Fibroblast of lung (primary cell): ENCODE results near the gene ITK. TPM values are rescaled to one million over a fixed set of nuclear protein-coding genes. Genes with fewer than 3 reads are reported as not detected.

Experiments
- DNase-seq, 2 donors: peaks; one replicate each; pipeline versions ENCODE4 v3.0.0 to v3.0.0-alpha.2; 2010; ENCODE audit warnings: low read depth in 2 of 2
- H2AFZ ChIP-seq: 2 replicates; pipeline ENCODE4 v1.5.1; 2012; ENCODE audit warnings: low read length, control low read depth, inconsistent platforms
- H3K27ac ChIP-seq: 2 replicates; pipeline ENCODE4 v1.5.1; 2011; ENCODE audit warnings: low read length, control low read depth; ENCODE audit not compliant: insufficient read depth
- H3K27me3 ChIP-seq: 2 replicates; pipeline ENCODE4 v1.5.1; 2011; ENCODE audit warnings: mild to moderate bottlenecking, low read length; ENCODE audit not compliant: control insufficient read depth, insufficient read depth
- H3K36me3 ChIP-seq: 2 replicates; pipeline ENCODE4 v1.5.1; 2011; ENCODE audit warnings: low read length; ENCODE audit not compliant: control insufficient read depth, insufficient read depth
- H3K4me1 ChIP-seq: 2 replicates; pipeline ENCODE4 v1.5.1; 2011; ENCODE audit warnings: low read length; ENCODE audit not compliant: control insufficient read depth, insufficient read depth; ENCODE audit errors: extremely low read depth
- H3K4me2 ChIP-seq: 2 replicates; pipeline ENCODE4 v1.5.1; 2011; ENCODE audit warnings: low read length, control low read depth; ENCODE audit not compliant: insufficient read depth; ENCODE audit errors: extremely low read depth
- H3K4me3 ChIP-seq, 4 experiments: fragments of 200-600 bp in 1 of 4; sonication (generic) in 1 of 4; replicated peaks in 1 of 4; 2 replicates each; pipeline ENCODE4 v1.5.1; 2011 to 2016; ENCODE audit warnings: low read length in 4 of 4, low read depth in 3 of 4, mild to moderate bottlenecking in 3 of 4, control low read depth in 2 of 4, inconsistent platforms in 1 of 4, mixed read lengths in 1 of 4; ENCODE audit not compliant: insufficient read depth in 1 of 4; ENCODE audit errors: control extremely low read depth in 1 of 4
- H3K79me2 ChIP-seq: 2 replicates; pipeline ENCODE4 v1.5.1; 2012; ENCODE audit warnings: mild to moderate bottlenecking, low read length, inconsistent platforms; ENCODE audit not compliant: control insufficient read depth, insufficient read depth
- H3K9ac ChIP-seq: 2 replicates; pipeline ENCODE4 v1.5.1; 2011; ENCODE audit warnings: mild to moderate bottlenecking, low read length, control low read depth; ENCODE audit not compliant: insufficient read depth
- H3K9me3 ChIP-seq: 2 replicates; pipeline ENCODE4 v1.5.1; 2012; ENCODE audit warnings: low read depth, low read length; ENCODE audit not compliant: control insufficient read depth, insufficient read depth
- H4K20me1 ChIP-seq: 2 replicates; pipeline ENCODE4 v1.5.1; 2011; ENCODE audit warnings: low read length; ENCODE audit not compliant: control insufficient read depth, insufficient read depth; ENCODE audit errors: extremely low read depth
- EZH2 ChIP-seq: IDR thresholded peaks from 2 replicates; pipeline ENCODE4 v1.5.1; 2012; ENCODE audit warnings: low read length, control low read depth, mild to moderate bottlenecking; ENCODE audit errors: missing control alignments
- polyA plus RNA-seq, 2 donors: library from polyadenylated mRNA; depleted of rRNA in 1 of 2; stranded (reverse) in 1 of 2; unstranded in 1 of 2; fragments of >200 nt; gene quantifications; 2 replicates each; pipeline ENCODE4 v1.2.1, GENCODE V29; 2011 to 2012; ENCODE audit warnings: missing spikeins in 1 of 2
- total RNA-seq: library from RNA; depleted of rRNA; stranded (reverse); fragments of >200 nt; gene quantifications from 2 replicates; pipeline ENCODE4 v1.2.1, GENCODE V29; 2014
- TF ChIP-seq, protein P1 (sequence below), 2 donors: IDR thresholded peaks in 1 of 2; conservative IDR thresholded peaks in 1 of 2; 1 replicate in 1 of 2; 2 replicates in 1 of 2; pipeline ENCODE4 v1.5.1; 2011 to 2012; ENCODE audit warnings: low read length in 2 of 2, control low read depth in 1 of 2, inconsistent platforms in 1 of 2, low read depth in 1 of 2, mild to moderate bottlenecking in 1 of 2

ITK gene
- total and polyA plus RNA-seq, 2 donors (not counting 1 experiment from before 2014, with no cell fraction given), result 0.17 TPM; not detected in 1

DNA sequence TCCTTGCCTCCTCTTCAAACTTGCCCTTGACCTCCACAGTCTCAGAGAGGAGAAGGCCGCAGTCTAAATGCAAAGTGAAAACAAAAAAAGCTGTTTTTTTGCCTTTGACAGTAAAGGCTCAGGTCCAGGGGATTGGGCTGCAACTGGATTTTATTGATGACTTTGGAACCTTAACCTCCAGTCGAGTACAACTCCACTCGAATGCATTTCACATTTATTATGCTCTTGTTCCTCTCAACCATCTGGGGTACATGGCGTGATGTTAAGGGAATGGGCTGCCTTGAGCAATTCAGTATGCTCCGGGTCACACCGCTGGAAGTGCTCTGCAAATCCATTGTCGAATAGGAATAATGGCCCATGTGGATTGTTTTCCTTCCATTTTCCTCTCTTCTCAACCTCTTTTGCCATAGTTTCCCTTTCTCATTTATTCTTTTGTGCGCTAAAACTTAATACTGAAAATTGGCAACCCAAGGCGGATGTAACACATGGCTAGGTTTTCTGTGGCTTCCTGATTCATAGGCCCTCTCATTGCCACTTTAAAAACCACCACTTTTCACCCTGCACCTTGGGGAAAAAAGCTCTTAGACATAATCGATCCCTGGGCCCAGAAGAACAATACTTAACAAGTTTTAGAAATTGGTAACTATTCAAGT, 34.3 kb downstream of the ITK start:
- H3K36me3 ChIP-seq, result no peaks in the 10 kb centered on the region
- H3K27me3 ChIP-seq, result no peaks in the 10 kb centered on the region
- no peaks in the 10 kb centered on the region for H4K20me1 ChIP-seq
- H3K9ac ChIP-seq, result no peak overlapping the region
- H3K79me2 ChIP-seq, result no peaks in the 10 kb centered on the region
- H3K4me2 ChIP-seq, result no peak overlapping the region
- no peak overlapping the region for H3K27ac ChIP-seq
- H3K9me3 ChIP-seq, result no peaks in the 10 kb centered on the region
- no peak overlapping the region for H2AFZ ChIP-seq
- H3K4me3 ChIP-seq, result no peak overlapping the region
- TF ChIP-seq EZH2, result no peak
- TF ChIP-seq, protein P1, sequence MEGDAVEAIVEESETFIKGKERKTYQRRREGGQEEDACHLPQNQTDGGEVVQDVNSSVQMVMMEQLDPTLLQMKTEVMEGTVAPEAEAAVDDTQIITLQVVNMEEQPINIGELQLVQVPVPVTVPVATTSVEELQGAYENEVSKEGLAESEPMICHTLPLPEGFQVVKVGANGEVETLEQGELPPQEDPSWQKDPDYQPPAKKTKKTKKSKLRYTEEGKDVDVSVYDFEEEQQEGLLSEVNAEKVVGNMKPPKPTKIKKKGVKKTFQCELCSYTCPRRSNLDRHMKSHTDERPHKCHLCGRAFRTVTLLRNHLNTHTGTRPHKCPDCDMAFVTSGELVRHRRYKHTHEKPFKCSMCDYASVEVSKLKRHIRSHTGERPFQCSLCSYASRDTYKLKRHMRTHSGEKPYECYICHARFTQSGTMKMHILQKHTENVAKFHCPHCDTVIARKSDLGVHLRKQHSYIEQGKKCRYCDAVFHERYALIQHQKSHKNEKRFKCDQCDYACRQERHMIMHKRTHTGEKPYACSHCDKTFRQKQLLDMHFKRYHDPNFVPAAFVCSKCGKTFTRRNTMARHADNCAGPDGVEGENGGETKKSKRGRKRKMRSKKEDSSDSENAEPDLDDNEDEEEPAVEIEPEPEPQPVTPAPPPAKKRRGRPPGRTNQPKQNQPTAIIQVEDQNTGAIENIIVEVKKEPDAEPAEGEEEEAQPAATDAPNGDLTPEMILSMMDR (conservative IDR thresholded peaks at IDR 0.05 in 1 of 2, IDR thresholded peaks at IDR 0.05 in 1 of 2; ENCODE audit: low read depth in 1 of 2, low read length in 2 of 2), result no peak
- DNase-seq, result no peak
- no peaks in the 10 kb centered on the region for H3K4me1 ChIP-seq

DNA sequence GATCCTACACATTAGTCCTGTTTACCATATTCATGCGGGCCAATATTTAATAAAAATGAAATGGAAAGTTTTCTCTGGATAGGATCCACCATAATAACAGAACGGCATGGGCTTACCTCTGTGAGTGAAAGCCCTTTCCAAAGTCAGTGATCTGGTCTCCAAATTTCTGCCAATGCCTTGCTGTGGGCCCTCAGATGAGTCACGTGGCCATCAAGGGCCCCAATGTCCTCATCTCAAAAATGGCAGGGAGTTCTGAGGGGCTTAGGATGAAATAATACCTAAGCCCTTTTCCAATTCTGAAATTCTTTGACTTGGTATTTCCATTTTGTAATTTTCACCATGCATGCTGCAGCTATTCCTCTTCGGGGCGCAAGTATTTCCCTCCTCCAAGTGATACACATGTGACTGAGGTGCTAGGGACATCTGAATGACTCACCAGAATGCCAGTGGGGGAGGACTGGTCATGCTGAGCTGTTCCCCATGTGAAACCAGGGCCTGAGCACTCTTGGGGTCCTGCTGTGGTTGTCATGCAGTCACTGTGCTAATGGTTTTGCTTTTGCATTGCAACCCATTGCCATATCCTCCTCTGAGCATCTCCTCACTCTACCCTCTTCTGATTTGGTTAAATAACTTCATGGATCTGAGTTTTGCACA, 35.0 kb downstream of the ITK start:
- no peak for DNase-seq
- H3K4me3 ChIP-seq, result no peak overlapping the region
- TF ChIP-seq, protein P1 (conservative IDR thresholded peaks at IDR 0.05 in 1 of 2, IDR thresholded peaks at IDR 0.05 in 1 of 2; ENCODE audit: low read depth in 1 of 2, low read length in 2 of 2), result no peak
- no peak for TF ChIP-seq EZH2

GRCh38 chr5:157216391-157217142, 35.9 kb downstream of the ITK start:
- no peaks in the 10 kb centered on the region for H3K79me2 ChIP-seq
- H3K4me3 ChIP-seq, result no peak overlapping the region
- H3K4me1 ChIP-seq, result no peaks in the 10 kb centered on the region
- no peak overlapping the region for H2AFZ ChIP-seq
- H4K20me1 ChIP-seq, result no peaks in the 10 kb centered on the region
- TF ChIP-seq EZH2, result no peak
- no peaks in the 10 kb centered on the region for H3K9me3 ChIP-seq
- H3K27me3 ChIP-seq, result no peaks in the 10 kb centered on the region
- H3K27ac ChIP-seq, result no peak overlapping the region
- no peak overlapping the region for H3K4me2 ChIP-seq
- DNase-seq, result no peak
- H3K36me3 ChIP-seq, result no peaks in the 10 kb centered on the region
- no peak overlapping the region for H3K9ac ChIP-seq

More for the DNA sequence above, 35.0 kb downstream of the ITK start:
- Histone ChIP-seq H3K4me1 (no peaks in the 10 kb centered on the region), H3K27ac (no peak overlapping the region), H3K27me3 (no peaks in the 10 kb centered on the region), H3K9me3 (no peaks in the 10 kb centered on the region), H3K79me2 (no peaks in the 10 kb centered on the region), H3K9ac (no peak overlapping the region), H3K36me3 (no peaks in the 10 kb centered on the region), H2AFZ (no peak overlapping the region), H4K20me1 (no peaks in the 10 kb centered on the region), H3K4me2 (no peak overlapping the region)
